Limb (tissue), 2 donors: ENCODE results near the gene RASA3.
A peak's percentile ranks its signal among the peaks of the same experiment; 100 is the strongest.
"Not testable (repeated sequence)": the region's sequence is repeated elsewhere in the genome, so short reads cannot be mapped to it uniquely, and the experiment has no call there.

Source experiments
- DNase-seq, 2 donors: peaks; one replicate each; pipeline ENCODE4 v3.0.0-alpha.2; 2016; ENCODE audit errors: extremely low spot score in 2 of 2

The RASA3 gene

DNA sequence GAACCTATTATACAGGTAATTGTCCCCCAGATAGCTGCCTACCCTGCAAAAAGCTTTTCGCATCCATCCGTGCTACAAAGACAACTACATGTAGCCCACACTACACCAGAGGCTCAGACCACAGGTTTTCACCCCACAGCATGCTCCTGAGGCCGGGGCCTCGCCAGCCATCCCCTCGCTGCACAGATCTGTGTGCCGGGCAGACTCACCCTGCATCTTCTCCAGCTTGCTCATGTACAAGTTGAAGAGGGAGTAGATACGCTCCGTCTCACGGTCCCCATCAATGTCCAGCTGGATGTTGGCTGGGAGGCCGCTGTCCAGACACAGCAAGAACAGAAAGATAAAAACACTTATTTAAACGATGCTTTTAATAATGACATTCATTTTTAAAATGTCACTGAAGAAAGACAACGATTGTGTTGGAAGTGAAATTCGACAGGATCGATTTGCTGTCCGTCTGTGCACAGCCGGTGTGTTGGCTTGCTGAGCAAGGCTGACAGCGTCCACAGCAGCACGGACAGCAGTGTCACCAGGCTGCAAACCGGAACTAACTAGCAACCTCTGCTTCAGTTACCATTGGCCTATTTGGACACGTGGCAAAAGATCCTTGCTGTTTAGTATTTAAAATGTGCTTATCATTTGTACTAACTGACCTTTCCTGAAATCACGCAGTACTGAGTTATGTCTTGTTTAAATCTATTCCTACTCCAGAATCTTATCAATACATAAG, 140.0 kb downstream of the RASA3 start:
- DNase-seq: no peak

GRCh38 chr13:113991676-113992179, 140.7 kb downstream of the RASA3 start:
- no peak for DNase-seq

DNA sequence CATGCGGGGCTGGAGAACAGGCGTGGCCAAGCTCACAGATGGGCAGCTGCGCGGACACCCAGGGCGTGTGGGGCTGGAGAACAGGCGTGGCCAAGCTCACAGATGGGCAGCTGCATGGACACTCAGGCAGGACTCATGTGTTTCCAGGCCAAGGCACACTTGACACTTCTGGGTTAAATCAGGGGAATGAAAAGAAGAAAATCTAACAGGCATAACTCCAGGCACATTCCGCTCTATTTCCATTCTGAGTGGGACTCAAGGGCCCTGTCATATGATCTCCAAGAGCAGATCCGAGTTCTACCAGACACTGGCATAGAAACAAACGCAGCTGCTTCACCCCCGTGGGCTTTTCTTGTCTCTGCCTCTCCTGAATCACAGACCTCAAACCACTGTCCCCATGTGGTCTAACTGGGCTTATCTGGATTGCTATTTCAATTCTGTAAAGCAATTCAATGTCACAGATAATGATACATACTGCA, 141.2 kb downstream of the RASA3 start:
- peak in 1 of 2 donors; percentile 29 for DNase-seq

DNA sequence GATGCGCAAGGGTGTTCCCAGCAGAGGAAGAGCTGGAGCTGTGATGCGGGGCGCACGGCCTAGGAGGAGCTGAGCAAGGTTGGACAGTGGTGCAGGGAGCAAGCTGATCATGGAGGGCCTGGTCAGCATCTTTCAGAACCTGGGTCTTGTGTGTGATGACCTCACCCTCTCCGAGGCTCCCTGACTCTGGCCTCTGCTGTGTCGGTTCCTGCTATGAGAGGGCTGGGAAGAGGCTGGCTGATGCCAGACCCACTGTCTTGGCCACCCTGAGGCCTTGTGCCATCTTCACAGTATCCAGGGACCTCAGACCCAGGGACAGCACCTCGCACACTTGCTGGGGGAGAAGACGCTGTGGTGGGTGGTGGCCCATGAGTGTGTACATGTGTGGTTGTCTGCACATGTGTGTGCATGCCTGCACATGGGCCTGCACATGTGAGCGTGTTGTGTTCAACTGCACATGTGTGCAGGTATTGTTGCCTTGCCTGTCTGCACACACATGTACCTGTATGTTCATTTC, 142.0 kb downstream of the RASA3 start:
- DNase-seq: no peak

GRCh38 chr13:113989585-113990300, 142.7 kb downstream of the RASA3 start:
- no peak for DNase-seq

DNA sequence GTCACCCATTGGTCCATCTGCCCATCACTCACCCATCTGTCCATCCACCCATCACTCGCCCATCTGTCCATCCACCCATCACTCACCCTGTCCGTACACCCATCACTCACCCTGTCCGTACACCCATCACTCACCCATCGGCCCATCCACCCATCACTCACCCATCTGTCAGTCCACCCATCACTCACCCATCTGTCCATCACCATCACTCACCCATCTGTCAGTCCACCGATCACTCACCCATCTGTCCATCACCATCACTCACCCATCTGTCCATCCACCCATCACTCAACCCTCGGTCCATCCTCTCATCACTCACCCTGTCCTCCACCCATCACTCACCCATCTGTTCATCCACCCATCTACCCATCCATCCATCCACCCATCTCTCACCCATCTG, 143.6 kb downstream of the RASA3 start:
- not testable (repeated sequence) for DNase-seq

- DNase-seq: no peak
These were observed 150.1 kb downstream of the RASA3 start for GRCh38 chr13:113982296-113982661.

DNA sequence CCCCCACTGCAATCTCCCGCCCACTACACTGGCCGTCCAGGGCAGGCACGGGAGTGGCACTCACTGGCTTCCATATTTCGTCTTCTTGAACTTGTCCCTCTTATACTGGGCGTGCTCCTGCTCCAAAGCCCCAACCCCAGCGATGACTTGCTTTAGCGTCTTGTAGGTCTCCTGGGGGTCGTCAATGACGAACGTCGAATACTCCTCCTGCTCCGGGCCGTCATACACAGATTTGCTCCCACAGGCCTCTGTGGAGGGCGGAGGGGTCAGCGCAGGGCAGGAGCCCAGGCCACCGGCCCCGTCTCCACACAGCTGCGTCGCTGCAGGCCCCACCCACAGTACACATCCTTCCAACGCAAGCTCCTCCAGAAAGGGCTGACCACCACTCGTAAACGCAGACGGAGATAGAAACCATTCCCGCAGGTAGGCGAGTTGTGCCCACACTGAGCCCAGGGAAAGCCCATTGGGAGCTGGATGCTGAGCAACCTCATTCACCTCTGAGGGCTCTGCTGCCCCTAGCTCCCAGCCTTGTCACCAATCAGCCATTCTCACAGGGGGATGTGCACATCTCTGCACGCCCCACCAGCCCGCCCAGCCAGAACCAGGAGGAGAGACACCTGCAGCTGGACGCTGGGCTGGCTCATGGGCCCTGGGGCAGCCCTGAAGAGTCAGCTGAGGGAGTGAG, 150.7 kb downstream of the RASA3 start:
- no peak for DNase-seq

GRCh38 chr13:113981194-113981605, 151.2 kb downstream of the RASA3 start:
- DNase-seq: peak in 1 of 2 donors; percentile 77

- DNase-seq: no peak
These were observed 151.8 kb downstream of the RASA3 start for GRCh38 chr13:113980489-113981064.

- no peak for DNase-seq
These were observed 152.5 kb downstream of the RASA3 start for GRCh38 chr13:113979791-113980471.

- no peak for DNase-seq
These were observed 153.5 kb downstream of the RASA3 start for GRCh38 chr13:113978741-113979481.

- DNase-seq: no peak
These were observed 154.4 kb downstream of the RASA3 start for GRCh38 chr13:113977976-113978375.

GRCh38 chr13:113976711-113977684, 155.4 kb downstream of the RASA3 start:
- no peak for DNase-seq

GRCh38 chr13:113975416-113975815, 157.0 kb downstream of the RASA3 start:
- DNase-seq: no peak

DNA sequence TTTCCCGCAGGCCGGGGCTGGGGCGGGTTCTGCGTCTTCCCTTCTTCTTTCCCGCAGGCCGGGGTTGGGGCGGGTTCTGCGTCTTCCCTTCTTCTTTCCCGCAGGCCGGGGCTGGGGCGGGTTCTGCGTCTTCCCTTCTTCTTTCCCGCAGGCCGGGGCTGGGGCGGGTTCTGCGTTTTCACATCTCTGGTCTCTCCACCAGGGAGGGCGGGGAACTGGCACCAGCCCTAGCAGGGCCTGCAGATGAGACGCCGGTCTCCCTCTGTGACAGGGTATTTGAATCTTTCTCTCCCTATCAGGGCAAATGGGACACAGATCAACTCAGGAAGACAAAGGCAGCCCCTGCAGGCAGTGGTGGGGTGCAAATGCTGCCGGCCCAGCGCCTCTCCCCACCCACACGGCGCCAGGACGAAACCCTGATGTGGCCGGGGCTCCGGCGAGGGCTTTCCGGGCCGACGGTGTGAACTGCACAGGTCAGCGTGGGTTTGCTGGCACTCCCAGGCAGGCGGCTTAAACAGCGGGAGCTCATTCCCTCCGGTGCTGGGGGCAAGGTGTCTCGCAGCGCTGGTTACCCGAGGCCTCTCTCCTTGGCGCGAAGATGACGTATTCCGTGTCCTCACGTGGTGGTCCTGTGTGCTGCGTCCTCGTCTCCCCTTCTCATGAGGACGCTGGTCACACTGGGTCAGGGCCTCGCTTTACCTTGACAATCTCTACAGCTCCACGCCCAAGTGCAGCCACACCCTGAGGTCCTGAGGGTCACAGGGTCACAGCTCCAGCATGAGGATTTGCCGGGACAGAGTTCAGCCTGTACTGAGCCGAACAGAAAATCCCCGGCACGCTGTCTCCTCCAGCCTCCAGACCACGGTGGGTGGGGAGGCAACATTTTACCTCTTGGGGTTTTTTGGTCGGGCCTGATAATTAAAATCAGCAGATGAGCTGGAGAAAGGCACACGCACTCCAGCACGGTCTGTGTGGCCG, 157.8 kb downstream of the RASA3 start:
- DNase-seq: no peak

DNA sequence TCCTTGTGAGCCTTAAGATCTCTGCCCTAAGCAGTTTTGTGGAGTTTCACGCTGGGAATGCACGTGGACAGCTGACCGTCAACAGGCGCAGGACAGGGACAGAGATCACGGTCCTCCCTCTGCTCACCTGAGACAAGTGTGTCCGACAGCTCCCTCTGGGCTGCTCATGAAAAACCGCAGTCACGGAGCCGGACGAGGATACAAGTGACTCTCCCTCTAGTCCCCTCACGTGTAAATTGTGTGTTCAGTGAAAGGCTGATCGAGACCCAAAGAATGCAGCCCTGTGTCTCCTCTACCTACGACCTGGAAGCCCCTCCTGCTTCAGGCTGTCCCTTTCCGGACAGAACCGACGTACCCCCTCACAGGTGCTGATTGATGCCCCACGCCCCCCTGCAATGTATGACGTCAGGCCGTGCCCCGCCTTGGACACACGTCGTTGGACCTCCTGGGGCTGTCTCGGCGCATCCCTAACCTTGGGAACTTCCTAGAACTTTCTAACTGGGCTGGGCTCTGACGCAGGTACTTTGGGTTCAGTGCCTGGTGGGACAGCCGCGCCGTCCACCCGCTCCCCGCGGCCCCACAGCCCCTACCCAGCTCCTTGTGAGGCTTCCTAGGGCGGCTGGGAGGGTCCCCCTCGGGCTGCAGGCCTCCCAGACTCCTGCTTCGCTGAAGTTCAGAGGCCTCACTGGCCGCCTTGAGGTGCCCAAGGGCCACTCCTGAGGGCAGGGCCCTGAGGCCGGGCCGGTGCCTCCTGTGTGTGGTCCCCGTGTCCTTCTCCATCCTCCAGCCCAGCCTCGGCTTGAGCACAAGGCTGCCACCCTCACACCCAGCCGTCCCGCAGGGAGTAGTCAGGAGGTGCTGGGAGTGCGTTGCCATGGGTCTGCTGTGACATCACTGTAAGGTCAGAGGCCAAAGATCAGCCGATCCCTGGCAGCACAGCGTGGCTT, 158.9 kb downstream of the RASA3 start, which contains the start of gene C13orf46:
C13orf46 (minus strand) TSS at position 859 of the 947 bp plus-strand sequence; CDS start at position 780, 79 bp downstream.
- DNase-seq: no peak
